Stimulated activated CD8-positive, alpha-beta memory T cell treated with anti-CD3 and anti-CD28 coated beads, Interleukin-7, amount 100 ng/mL, for 48 hours (primary cell): ENCODE measurements around the gene ACP7.
"Not testable (repeated sequence)": the region's sequence is repeated elsewhere in the genome, so short reads cannot be mapped to it uniquely, and the experiment has no call there.

ENCODE experiments used
- DNase-seq, 2 donors: peaks; one replicate each; pipeline ENCODE4 v3.0.0-alpha.2; 2020; ENCODE audit warnings: low read depth in 1 of 2; ENCODE audit errors: extremely low read depth in 1 of 2

Gene ACP7

DNA sequence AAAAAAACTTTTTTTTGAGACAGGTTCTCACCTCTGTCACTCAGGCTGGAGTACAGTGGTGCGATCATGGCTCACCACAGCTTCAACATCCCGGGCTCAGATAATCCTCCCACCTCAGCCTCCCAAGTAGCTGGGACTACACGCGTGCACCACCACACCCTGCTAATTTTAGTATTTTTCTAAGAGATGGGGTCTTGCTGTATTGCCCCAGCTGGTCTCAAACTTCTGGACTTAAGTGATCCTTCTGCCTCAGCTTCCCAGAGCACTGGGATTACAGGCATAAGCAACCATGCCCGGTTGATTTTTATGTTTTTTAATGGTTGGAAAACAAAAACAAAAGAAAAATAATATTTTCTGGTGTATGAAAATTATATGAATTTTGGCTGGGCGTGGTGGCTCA lies 9.2 kb upstream of the ACP7 start:
- no peak for DNase-seq

DNA sequence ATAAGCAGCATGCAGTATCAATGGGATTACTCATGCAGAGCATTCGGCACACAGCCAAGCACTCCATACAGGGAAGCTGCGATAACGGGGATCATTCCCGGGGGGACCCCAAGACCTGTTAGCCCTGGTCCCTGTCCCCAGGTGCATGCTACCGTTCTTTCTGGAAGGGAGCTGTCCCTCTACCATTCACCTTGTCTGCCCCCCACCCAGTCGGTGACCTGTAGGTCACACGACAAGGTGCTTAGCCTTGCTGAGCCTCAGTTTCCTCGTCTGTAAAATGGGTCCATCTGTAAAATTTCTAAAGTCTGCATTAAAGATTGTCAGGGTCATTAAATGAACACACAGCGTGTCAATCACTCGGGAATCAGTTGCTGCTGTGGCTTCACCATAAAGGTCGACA lies 6.8 kb upstream of the ACP7 start:
- no peak for DNase-seq

DNA sequence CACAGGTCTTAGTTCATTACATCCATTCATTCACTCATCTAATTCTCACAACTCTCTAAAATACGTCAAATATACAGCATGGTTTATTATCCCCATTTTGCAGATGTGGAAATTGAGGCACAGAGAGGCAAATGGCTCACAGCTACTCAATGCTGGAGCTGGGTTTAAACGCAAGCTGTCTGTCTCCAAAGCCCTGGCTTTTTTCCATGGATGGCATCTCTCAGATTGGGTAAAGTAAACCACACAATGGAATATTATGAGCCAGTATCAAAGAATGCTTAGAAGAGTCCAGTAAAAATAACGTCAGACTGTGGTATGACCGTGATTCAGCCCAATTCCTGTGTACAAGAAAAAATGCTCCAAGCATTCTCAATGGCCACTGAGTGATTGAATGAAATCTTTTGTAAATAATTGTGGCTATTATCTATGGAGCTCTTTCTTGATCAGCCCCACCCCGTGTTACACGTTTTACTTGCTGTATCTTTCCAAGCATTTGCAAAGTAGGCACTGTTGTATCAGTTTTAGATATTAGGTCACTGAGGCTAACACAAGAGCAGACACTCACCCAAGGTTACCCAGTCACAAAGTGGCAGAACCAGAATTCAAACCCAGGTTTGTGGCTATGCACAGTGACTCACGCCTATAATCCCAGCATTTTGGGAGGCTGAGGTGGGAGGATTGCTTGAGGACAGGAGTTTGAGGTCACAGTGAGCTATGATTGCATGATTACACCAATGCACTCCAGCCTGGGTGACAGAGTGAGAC lies 5.5 kb upstream of the ACP7 start:
- no peak for DNase-seq

DNA sequence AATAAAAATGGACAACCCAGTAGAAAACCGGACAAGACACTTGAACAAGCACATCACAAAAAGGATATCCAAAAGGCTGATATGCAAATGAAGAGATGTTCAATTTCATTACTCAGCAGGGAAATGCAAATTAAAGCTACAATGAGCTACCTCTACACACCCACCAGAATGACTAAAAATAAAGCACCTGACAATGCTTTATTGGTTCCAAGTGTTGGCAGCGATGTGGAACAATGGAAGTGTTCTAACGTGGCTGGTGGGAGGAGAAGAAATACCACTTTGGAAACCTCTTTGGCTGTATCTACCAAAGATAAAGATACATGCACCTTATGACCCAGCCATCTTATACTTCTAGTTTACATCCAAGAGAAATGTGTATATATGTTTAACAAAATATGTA lies 3.7 kb upstream of the ACP7 start:
- no peak for DNase-seq

DNA sequence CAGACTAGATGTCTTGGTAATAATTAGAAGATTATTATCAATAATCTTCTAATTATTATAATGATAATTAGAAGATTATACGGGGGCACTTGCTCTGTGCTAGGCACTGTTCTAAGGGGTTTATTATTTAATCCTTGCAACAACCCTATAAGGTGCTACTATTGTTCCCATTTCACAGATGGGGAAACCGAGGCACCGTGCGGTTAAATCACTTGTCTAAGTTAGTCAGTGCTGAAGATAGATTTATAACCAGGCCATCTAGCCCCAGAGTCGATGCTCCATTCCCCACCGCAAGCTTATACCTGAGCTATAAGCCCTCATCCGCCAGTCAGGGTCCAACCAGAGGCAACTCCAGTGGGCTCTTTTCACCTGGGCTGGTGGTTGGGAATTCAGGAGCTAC lies 2.0 kb upstream of the ACP7 start:
- no peak for DNase-seq

DNA sequence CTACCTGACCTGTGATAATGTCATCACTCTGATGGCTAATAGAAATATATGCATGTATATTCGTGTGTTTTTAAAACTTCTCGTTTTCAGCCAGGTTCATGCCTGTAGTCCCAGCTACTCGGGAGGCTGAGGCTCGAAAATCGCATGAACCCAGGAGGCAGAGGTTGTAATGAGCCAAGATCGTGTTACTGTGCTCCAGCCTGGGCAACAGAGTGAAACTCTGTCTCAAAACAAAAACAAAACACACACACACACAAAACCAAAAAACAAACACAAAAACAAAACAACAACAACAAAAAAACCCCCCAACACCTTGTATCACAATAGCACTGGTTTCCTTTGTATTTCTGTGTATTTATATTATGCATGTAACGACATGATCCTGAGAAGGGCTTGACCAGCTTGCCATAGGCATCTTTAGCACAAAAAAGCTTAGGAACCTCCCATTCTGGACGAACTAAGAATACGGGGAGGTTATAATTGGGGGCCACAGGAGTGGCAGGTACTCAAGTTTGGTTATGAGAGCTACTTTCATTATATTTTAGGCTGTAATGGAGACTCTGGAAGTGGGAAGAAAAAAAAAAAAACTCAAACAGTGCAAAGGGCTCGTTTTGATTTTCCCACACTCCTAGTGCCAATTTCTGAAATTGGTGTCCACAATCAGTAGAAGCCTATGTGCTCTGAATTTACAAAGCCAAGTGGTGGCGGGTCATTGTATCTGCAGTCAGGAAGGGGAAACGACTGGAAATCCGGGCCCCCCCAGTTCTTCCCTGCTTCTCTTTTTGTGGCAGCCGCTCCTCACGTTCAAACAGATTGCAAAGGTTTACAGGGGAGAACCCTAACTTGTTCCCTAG lies 1.2 kb upstream of the ACP7 start:
- DNase-seq, result no peak

DNA sequence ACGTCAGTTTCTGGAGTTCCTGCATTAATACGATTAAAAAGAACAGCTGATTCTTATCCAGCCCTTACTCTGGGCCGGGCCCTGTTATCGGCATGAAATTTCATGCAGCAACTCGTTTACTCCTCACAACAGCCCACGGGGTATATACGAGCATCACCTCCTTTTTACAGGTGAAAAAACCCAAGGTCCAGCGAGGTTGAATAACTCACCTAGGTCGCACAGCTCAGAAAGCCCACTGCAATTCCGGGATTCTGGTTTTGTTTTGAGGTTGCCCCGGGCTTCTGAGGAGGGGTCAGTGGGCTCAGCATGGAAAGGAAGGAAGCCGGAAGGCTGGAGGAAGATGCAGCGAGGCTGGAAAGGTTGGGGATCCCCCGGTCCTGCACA lies 577 bp upstream of the ACP7 start:
- no peak for DNase-seq

DNA sequence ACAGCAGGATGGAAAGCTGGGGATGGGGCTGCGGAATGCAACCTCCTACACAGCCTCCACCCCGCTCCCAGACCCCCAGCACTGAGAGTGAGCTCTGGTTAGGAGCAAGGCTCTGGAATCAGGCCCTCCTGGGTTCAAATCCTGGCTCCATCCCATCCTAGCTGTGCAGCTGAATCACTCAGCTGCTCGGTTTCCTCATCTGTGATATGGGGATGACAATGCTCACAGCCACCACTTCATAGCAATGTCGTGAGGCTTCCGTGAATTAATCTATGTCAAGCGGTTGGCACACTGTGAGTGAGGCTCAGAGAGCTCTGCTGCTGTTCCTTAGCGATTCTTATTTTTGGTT lies 538 bp downstream of the ACP7 start:
- DNase-seq, result no peak

DNA sequence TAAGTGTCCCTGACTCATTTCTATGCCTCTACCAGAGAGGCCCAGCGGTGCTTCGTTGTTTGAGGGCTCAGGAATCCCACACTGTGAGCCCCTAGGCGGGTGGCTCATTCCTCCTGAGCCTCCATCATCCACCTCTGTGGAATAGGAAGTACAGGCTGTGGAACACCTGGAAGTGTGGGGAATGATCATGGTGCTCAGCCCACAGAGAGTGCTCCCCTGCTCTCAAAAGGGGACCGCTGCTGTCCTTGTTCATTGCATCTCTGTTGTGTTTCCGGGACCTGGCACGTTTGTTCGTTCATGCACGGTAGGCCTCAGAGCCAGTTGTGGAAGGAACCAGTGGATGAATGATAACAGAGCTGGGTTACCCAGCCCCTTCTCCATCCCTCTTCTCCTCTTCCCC lies 1.2 kb downstream of the ACP7 start:
- DNase-seq, result no peak

DNA sequence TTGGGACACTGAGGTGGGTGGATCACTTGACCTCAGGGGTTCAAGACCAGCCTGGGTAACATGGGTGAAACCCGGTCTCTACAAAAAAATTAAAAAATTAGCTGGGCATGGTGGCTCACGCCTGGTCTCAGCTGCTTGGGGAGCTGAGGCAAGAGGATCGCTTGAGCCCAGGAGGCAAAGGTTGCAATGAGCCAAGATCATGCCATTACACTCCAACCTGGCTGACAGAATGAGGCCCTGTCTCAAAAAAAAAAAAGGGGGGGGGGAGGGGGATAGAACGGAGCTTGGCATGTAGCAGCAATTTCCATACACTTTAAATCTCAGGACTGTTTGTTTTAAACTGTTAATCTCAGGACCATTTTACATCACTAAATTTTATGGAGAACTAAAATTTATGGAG lies 2.2 kb downstream of the ACP7 start:
- no peak for DNase-seq

DNA sequence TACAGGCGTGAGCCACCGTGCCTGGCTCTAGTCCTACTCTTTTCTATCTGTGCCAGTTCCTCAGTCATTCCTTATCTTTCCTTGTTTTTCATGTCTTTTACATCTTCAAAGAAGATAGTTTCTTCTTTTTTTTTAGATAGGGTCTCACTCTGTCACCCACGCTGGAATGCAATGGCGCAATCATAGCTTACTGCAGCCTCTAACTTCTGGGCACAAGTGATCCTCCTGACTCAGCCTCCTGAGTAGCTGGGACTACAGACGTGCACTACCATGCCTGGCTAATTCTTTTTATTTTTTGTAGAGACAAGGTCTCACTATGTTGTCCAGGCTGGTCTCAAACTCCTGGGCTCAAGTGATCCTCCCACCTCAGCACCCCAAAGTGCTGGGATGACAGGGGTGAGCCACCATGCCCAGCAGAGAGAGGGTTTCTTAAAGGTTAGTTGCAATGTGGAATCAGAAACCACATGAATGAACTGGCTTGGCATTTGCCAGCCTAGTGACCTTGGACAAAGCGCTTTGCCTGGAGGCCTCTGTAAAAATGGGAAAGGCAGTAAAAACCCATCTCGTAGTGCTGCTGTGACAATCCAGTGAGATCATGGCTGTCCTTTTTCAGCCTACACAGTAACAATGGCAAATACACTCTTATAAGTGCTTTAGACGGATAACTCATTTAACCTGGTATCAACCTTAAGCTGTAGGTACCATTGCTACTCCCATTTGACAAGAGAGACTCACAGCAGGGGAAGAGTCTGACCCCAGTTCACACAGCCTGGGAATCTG lies 3.9 kb downstream of the ACP7 start:
- no peak for DNase-seq

DNA sequence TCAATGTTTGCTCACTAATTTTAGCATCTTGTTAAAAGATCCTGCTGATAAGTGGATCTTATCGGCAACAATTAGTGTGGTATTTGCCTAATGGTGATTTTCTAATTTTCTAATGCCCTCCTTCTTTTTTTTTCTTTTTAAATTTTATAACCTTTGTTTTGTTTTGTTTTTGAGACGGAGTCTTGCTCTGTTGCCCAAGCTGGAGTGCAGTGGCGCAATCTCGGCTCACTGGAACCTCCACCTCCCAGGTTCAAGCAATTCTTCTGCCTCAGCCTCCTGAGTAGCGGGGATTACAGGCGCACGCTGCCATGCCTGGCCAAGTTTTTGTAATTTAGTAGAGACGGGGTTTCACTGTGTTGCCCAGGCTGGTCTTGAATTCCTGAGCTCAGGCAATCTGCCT lies 5.8 kb downstream of the ACP7 start:
- not testable (repeated sequence) for DNase-seq

DNA sequence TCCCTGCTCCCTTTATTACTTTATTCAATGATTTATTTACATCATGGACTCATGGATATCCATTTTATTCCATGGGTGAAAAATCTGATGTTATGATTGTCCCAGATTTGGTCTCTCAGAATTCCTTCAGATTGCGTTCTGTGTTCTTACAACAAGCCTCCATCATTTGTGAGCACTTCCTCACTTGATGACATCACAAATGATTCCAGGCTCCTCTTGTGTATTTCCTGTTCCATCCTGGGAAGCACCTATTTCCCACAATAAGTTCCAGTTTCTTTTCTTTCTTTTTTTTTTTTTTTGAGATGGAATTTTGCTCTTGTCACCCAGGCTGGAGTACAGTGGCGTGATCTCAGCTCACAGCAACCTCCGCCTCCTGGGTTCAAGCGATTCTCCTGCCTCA lies 6.7 kb downstream of the ACP7 start:
- no peak for DNase-seq

DNA sequence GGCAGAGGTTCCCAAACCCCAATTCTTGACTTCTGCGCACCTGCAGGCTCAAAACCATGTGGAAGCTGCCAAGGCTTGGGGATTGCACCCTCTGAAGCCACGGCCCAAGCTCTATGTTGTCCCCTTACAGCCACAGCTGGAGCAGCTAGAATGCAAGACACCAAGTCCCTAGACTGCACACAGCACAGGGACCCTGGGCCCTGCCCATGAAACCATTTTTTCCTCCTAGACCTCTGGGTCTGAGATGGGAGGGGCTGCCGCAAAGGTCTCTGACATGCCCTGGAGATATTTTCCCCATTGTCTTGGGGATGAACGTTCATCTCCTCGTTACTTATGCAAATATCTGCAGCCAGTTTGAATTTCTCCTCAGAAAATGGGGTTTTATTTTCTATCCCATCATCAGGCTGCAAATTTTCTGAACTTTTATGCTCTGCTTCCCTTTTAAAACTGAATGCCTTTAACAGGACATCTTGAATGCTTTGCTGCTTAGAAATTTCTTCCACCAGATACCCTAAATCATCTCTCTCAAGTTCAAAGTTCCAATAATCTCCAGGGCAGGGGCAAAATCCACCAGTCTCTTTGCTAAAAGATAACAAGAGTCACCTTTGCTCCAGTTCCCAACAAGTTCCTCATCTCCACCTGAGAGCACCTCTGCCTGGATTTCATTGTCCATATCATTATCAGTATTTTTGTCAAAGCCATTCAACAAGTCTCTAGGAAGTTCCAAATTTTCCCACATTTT lies 11.8 kb downstream of the ACP7 start:
- not testable (repeated sequence) for DNase-seq

DNA sequence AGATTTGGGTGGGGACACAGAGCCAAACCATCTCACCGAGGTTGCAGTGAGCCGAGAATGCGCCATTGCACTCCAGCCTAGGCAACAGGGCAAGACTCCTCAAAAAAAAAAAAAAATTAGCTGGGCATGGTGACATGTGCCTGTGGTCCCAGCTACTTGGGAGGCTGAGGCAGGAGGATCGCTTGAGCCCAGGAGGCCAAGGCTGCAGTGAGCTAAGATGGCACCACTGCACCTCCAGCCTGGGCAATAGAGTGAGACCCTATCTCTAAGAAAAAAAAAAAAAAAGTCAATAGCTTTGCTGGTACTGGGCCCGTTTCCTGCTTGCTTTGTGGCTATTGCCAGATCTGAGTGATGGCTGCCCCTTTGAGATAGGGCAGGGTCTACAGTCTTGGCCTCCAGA lies 13.1 kb downstream of the ACP7 start:
- no peak for DNase-seq

DNA sequence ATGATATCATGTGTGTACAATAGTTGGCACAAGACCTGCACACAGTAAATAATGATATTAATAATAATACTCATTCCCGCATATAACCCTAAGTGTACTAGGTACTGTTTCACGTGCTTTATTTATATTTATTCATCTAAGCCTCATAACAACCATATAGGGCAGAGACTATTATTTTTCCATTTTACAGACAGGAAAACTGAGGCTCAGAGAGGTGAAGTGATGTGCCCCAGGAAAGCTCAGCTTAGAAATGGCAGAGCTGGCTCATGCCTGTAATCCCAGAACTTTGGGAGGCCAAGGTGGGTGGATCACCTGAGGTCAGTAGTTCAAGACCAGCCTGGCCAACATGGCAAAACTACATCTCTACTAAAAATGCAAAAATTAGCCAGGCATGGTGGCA lies 13.6 kb downstream of the ACP7 start:
- no peak for DNase-seq

DNA sequence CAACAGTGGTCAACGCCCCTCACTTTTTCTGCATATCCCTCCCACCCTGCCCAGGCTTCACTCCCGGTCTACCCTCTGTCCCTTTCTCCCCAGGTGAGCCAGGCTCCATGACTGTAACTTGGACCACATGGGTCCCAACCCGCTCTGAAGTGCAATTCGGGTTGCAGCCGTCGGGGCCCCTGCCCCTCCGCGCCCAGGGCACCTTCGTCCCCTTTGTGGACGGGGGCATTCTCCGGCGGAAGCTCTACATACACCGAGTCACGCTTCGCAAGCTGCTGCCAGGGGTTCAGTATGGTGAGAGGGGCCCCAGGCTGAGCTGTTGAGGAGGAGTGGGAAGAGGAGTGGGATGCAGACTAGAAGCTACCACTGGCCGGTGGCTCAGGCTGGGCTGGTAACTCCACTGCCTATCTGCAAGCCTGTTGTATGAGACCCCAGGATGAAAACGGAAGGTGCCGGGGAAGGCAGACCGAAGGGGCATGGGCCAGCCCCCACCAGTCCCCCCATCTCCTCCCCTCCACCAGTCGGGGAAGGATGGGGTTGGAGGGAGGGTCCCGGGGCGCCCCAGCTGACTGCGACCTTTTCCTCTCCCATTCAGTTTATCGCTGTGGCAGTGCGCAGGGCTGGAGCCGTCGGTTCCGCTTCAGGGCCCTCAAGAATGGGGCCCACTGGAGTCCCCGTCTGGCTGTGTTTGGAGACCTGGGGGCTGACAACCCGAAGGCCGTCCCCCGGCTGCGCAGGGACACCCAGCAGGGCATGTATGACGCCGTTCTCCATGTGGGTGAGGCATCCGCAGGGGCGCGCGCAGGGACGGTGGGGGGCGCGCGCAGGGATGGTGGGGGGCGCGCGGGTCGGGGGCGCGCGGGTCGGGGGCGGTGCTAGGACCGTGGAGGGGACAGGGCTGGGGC lies 14.4 kb downstream of the ACP7 start:
- no peak for DNase-seq

DNA sequence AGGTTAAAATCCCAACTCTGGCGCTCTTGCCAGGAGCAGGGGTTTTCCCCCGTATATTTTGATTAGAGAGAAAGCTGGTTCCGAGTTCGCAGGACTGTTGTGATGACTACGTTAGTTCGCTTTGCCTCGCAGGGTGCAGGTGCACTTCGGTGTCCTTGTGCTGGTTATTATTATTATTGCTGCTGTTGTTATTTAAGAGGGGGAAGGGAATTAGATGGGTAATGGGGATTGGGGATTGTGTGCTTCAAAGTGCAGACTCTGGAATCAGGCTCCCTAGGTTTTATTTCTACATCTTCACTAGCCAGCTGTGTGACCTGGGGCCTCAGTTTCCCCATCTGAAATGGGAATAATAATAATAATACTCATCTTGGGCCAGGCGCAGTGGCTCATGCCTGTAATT lies 15.2 kb downstream of the ACP7 start:
- no peak for DNase-seq

DNA sequence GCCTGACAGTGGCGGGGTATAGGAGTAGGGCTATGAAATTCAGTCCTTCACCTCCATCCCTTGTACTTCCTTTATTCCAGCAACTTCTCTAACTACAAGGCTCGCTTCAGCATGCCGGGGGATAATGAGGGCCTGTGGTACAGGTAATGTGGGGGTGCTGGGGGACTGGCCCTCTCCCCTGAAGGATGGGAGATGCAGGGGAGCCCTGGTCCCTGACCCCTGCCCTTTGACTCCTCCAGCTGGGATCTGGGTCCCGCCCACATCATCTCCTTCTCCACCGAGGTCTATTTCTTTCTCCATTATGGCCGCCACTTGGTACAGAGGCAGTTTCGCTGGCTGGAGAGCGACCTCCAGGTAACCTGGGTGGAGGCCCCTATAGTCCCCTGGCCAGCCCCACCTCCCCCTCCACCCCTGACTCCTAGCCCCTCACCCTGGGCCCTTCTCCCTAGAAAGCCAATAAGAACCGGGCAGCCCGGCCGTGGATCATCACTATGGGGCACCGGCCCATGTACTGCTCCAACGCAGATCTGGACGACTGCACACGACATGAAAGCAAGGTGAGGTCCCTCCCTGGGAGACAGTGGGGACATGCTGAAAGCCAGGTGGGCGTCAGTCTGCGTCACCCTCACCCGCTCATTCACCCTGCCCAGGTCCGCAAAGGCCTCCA lies 16.5 kb downstream of the ACP7 start:
- DNase-seq, result no peak

DNA sequence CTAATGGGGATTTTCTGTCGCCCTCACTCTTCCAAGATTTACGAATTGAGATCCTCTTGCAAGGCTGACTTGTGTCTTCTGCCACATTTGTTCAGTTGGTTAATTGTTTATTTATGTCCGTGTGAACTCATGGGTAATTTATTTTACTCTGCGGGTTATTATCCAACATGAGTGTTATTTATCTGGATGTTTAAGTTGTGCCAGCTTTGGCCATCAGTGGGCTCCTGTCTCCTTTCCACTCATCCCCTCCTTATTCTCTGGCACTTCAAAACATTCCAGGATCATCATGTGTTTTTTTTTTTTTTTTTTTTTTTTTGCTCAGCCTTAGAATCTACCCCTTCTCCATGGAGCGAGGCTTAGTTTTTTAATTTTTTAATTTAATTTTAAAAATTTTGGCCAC lies 19.0 kb downstream of the ACP7 start:
- no peak for DNase-seq
